Hepatocyte (in vitro differentiated cells): ENCODE data around the gene SLAIN1. TPM values are rescaled to one million over a fixed set of nuclear protein-coding genes. Genes with fewer than 3 reads are reported as not detected.
A peak's percentile ranks its signal among the peaks of the same experiment; 100 is the strongest.

Experiments
- DNase-seq: peaks from one replicate; pipeline ENCODE4 v3.0.0-alpha.2; 2016; ENCODE audit warnings: low spot score
- H2AFZ ChIP-seq: fragments of 200-600 bp; sonication (generic); 2 replicates; pipeline ENCODE4 v1.6.0; 2016; ENCODE audit warnings: antibody characterized with exemption, mild to moderate bottlenecking
- H3K27ac ChIP-seq: fragments of 200-600 bp; sonication (generic); 2 replicates; pipeline ENCODE4 v1.5.1; 2016; ENCODE audit warnings: mild to moderate bottlenecking
- H3K27me3 ChIP-seq: fragments of 200-600 bp; sonication (generic); 2 replicates; pipeline ENCODE4 v1.6.1; 2016
- H3K36me3 ChIP-seq: fragments of 200-600 bp; sonication (generic); replicated peaks from 2 replicates; pipeline ENCODE4 v1.5.1; 2016; ENCODE audit warnings: low read depth; ENCODE audit not compliant: insufficient read depth
- H3K4me1 ChIP-seq: fragments of 200-600 bp; sonication (generic); 2 replicates; pipeline ENCODE4 v1.5.1; 2016; ENCODE audit warnings: mild to moderate bottlenecking, moderate library complexity; ENCODE audit not compliant: insufficient read depth
- H3K4me2 ChIP-seq: fragments of 200-600 bp; sonication (generic); 2 replicates; pipeline ENCODE4 v1.6.0; 2016
- H3K4me3 ChIP-seq: fragments of 200-600 bp; sonication (generic); 2 replicates; pipeline ENCODE4 v1.5.1; 2016; ENCODE audit warnings: mild to moderate bottlenecking
- H3K79me2 ChIP-seq: fragments of 200-600 bp; sonication (generic); 2 replicates; pipeline ENCODE4 v1.6.0; 2017; ENCODE audit warnings: mild to moderate bottlenecking
- H3K9me2 ChIP-seq: fragments of 200-600 bp; sonication (generic); replicated peaks from 2 replicates; pipeline ENCODE4 v1.6.0; 2017; ENCODE audit warnings: mild to moderate bottlenecking; ENCODE audit not compliant: insufficient read depth
- H3K9me3 ChIP-seq: fragments of 200-600 bp; sonication (generic); 2 replicates; pipeline ENCODE4 v1.5.1; 2016; ENCODE audit warnings: low read depth, mild to moderate bottlenecking
- H4K20me1 ChIP-seq: fragments of 200-600 bp; sonication (generic); 2 replicates; pipeline ENCODE4 v1.6.0; 2016; ENCODE audit warnings: mild to moderate bottlenecking; ENCODE audit not compliant: insufficient read depth, poor library complexity, severe bottlenecking
- CTCF ChIP-seq: fragments of 200-600 bp; sonication (generic); IDR thresholded peaks from 2 replicates; pipeline ENCODE4 v1.5.1; 2016; ENCODE audit warnings: antibody characterized with exemption, mild to moderate bottlenecking; ENCODE audit not compliant: poor library complexity
- EZH2 ChIP-seq: fragments of 200-600 bp; sonication (generic); IDR thresholded peaks from 2 replicates; pipeline ENCODE4 v1.6.1; 2016; ENCODE audit warnings: antibody characterized with exemption, mild to moderate bottlenecking, borderline replicate concordance
- EZH2phosphoT487 ChIP-seq: fragments of 200-600 bp; sonication (generic); IDR thresholded peaks from one replicate; pipeline ENCODE4 v1.6.1; 2018; ENCODE audit warnings: antibody characterized with exemption, mild to moderate bottlenecking, low read depth, moderate library complexity; ENCODE audit not compliant: unreplicated experiment, severe bottlenecking
- WGBS: methylation state at CpG from one replicate; pipeline ENCODE4 v1.1.6; 2016; ENCODE audit warnings: low lambda C conversion rate; ENCODE audit errors: missing lambda C conversion rate; 5-methylcytosine and 5-hydroxymethylcytosine counted together
- polyA plus RNA-seq: library from polyadenylated mRNA; unstranded; fragments of >200 nt; fragmentation: Nextera tagmentation; extraction: Ambion mirVana; gene quantifications from 2 replicates; pipeline ENCODE4 v1.2.1, GENCODE V29; 2016
- total RNA-seq: library from RNA; depleted of rRNA; stranded (reverse); fragments of >200 nt; gene quantifications from 2 replicates; pipeline ENCODE4 v1.2.3, GENCODE V29; 2014

SLAIN1 gene
- total and polyA plus RNA-seq, 2 experiments from 2014 or later: 6.0 to 19.5 TPM

- Histone ChIP-seq H3K4me2 (no peak overlapping the region), H3K9me3 (no peaks in the 10 kb centered on the region), H2AFZ (no peak overlapping the region), H4K20me1 (no peaks in the 10 kb centered on the region), H3K4me3 (no peak overlapping the region), H3K79me2 (no peaks in the 10 kb centered on the region), H3K27me3 (no peaks in the 10 kb centered on the region), H3K4me1 (no peaks in the 10 kb centered on the region), H3K27ac (no peak overlapping the region), H3K9me2 (no peaks in the 10 kb centered on the region), H3K36me3 (no peaks in the 10 kb centered on the region)
- TF ChIP-seq CTCF: no peak
- 47% methylated on average over 2 of the region's 2 CpGs for WGBS
- DNase-seq: no peak
Observed at GRCh38 chr13:77786695-77787287, 89.3 kb downstream of the SLAIN1 start.

- no peak for TF ChIP-seq EZH2
- TF ChIP-seq EZH2phosphoT487: no peak
- TF ChIP-seq CTCF: no peak
- WGBS: 91% methylated on average over 1 of the region's 1 CpG
Observed at GRCh38 chr13:77789376-77789775, 91.9 kb downstream of the SLAIN1 start.

GRCh38 chr13:77800219-77800618, 102.7 kb downstream of the SLAIN1 start:
- H3K36me3 ChIP-seq: no peaks in the 10 kb centered on the region
- peak overlapping the region; percentile 24 for H3K4me2 ChIP-seq
- H3K9me3 ChIP-seq: no peaks in the 10 kb centered on the region
- no peak for DNase-seq
- no peaks in the 10 kb centered on the region for H4K20me1 ChIP-seq
- TF ChIP-seq EZH2 (no peak), EZH2phosphoT487 (no peak), CTCF (no peak)
- 65% methylated on average over 3 of the region's 3 CpGs for WGBS
- H3K27ac ChIP-seq: no peak overlapping the region
- peaks cover 14% of the 10 kb centered on the region for H3K4me1 ChIP-seq
- H3K27me3 ChIP-seq: no peaks in the 10 kb centered on the region
- H2AFZ ChIP-seq: no peak overlapping the region
- H3K4me3 ChIP-seq: no peak overlapping the region
- no peaks in the 10 kb centered on the region for H3K79me2 ChIP-seq
- H3K9me2 ChIP-seq: no peaks in the 10 kb centered on the region

More at GRCh38 chr13:77789376-77789775, 91.9 kb downstream of the SLAIN1 start:
- H3K4me2 ChIP-seq: no peak overlapping the region
- H2AFZ ChIP-seq: no peak overlapping the region
- H3K4me1 ChIP-seq: no peaks in the 10 kb centered on the region
- H3K27me3 ChIP-seq: no peaks in the 10 kb centered on the region
- H3K79me2 ChIP-seq: no peaks in the 10 kb centered on the region
- DNase-seq: no peak
- no peaks in the 10 kb centered on the region for H3K36me3 ChIP-seq
- no peaks in the 10 kb centered on the region for H4K20me1 ChIP-seq
- no peaks in the 10 kb centered on the region for H3K9me3 ChIP-seq
- no peaks in the 10 kb centered on the region for H3K9me2 ChIP-seq
- H3K4me3 ChIP-seq: no peak overlapping the region
- no peak overlapping the region for H3K27ac ChIP-seq

- no peaks in the 10 kb centered on the region for H3K9me2 ChIP-seq
- TF ChIP-seq CTCF: no peak
- no peak for TF ChIP-seq EZH2phosphoT487
- TF ChIP-seq EZH2: no peak
- no peaks in the 10 kb centered on the region for H3K27me3 ChIP-seq
- no peak for DNase-seq
- no peaks in the 10 kb centered on the region for H3K4me1 ChIP-seq
- no peaks in the 10 kb centered on the region for H3K79me2 ChIP-seq
- H4K20me1 ChIP-seq: no peaks in the 10 kb centered on the region
- no peaks in the 10 kb centered on the region for H3K36me3 ChIP-seq
- H3K27ac ChIP-seq: no peak overlapping the region
- no peaks in the 10 kb centered on the region for H3K9me3 ChIP-seq
- no peak overlapping the region for H2AFZ ChIP-seq
- WGBS: 59% methylated on average over 1 of the region's 1 CpG
- H3K4me2 ChIP-seq: no peak overlapping the region
- no peak overlapping the region for H3K4me3 ChIP-seq
Observed at GRCh38 chr13:77806518-77806917, 109.0 kb downstream of the SLAIN1 start.
